Activated CD8-positive, alpha-beta T cell treated with anti-CD3 and anti-CD28 coated beads, Interleukin-2, amount 10 ng/mL, durations not matched to agents 7 days and 5 days (primary cell): ENCODE measurements around the gene COG5. TPM values are rescaled to one million over a fixed set of nuclear protein-coding genes. Genes with fewer than 3 reads are reported as not detected.

Source experiments
- ATAC-seq: fragments of 150-1000 bp; cut with Tn5 transposase; one replicate; pipeline ENCODE4 v1.10.0; 2021; ENCODE audit warnings: moderate library complexity
- CTCF ChIA-PET: fragments of 350-600 bp; sonication (Branson Sonifier 250); formaldehyde crosslinking; loops from one replicate; lab custom pipeline; 2021; ENCODE audit warnings: antibody characterized with exemption; lab: Charles Lee
- POLR2A ChIA-PET: fragments of 350-600 bp; sonication (Branson Sonifier 250); formaldehyde crosslinking; loops from one replicate; lab custom pipeline; 2021; ENCODE audit warnings: antibody characterized with exemption; lab: Charles Lee
- DNase-seq: peaks from one replicate; pipeline ENCODE4 v3.0.0-alpha.2; 2020
- H3K27ac Mint-ChIP-seq: one replicate; pipeline ENCODE4 v1.8.0; 2021; ENCODE audit warnings: mild to moderate bottlenecking, mixed read lengths
- H3K27me3 Mint-ChIP-seq: one replicate; pipeline ENCODE4 v1.8.0; 2021; ENCODE audit warnings: low read depth, mixed read lengths
- H3K36me3 Mint-ChIP-seq: one replicate; pipeline ENCODE4 v1.8.0; 2021; ENCODE audit warnings: low read depth, mixed read lengths
- H3K4me1 Mint-ChIP-seq: one replicate; pipeline ENCODE4 v1.8.0; 2021; ENCODE audit warnings: low read depth, mixed read lengths
- H3K4me3 Mint-ChIP-seq: one replicate; pipeline ENCODE4 v1.8.0; 2021; ENCODE audit warnings: mild to moderate bottlenecking, mixed read lengths
- H3K9me3 Mint-ChIP-seq: one replicate; pipeline ENCODE4 v1.8.0; 2022; ENCODE audit warnings: mixed read lengths; ENCODE audit not compliant: insufficient read depth
- total RNA-seq, 2 experiments: library from RNA; stranded (reverse); gene quantifications; one replicate each; pipeline ENCODE4 v1.2.3, GENCODE V29; 2021

COG5 gene
- total RNA-seq, 2 experiments from 2014 or later = 31.3 to 31.8 TPM

GRCh38 chr7:107446988-107447387 is 116.7 kb downstream of the COG5 start:
- H3K36me3 Mint-ChIP-seq = peaks cover 8% of the 10 kb centered on the region
- H3K27me3 Mint-ChIP-seq = no peaks in the 10 kb centered on the region

GRCh38 chr7:107446531-107446930 is 117.2 kb downstream of the COG5 start:
- Mint-ChIP-seq H3K27me3 (no peaks in the 10 kb centered on the region), H3K4me3 (no peak overlapping the region), H3K36me3 (peaks cover 12% of the 10 kb centered on the region), H3K27ac (no peak overlapping the region), H3K9me3 (no peaks in the 10 kb centered on the region), H3K4me1 (no peaks in the 10 kb centered on the region)
- CTCF ChIA-PET = no interaction called here
- POLR2A ChIA-PET = no interaction called here
- DNase-seq (no peak), ATAC-seq (no peak)

More at GRCh38 chr7:107446988-107447387, 116.7 kb downstream of the COG5 start:
- Mint-ChIP-seq H3K4me3 (no peak overlapping the region), H3K27ac (no peak overlapping the region), H3K9me3 (no peaks in the 10 kb centered on the region), H3K4me1 (no peaks in the 10 kb centered on the region)
- ChIA-PET POLR2A (no interaction called here), CTCF (no interaction called here)
- DNase-seq (no peak), ATAC-seq (no peak)

DNA sequence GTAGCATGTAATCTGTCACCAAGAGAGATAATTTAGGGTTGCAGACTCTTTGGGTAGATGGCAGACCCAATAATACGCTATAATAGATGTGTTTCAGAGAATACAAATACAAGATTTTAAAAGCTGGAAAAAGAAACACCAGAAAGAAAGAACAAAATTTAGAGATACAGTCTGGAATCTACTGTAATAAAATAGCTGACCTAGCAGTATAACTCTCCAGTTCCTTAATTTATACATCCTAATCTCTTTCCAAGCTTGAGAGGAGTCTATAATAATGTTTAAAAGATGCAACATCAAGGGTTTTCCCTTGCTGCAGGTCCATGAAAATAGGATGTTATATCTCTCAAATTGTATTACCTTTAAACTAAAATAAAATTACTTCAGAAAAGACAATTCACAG is 121.0 kb downstream of the COG5 start:
- Mint-ChIP-seq H3K4me1 (no peaks in the 10 kb centered on the region), H3K4me3 (no peak overlapping the region), H3K36me3 (peaks cover 15% of the 10 kb centered on the region), H3K27ac (no peak overlapping the region), H3K27me3 (no peaks in the 10 kb centered on the region), H3K9me3 (no peaks in the 10 kb centered on the region)
- ATAC-seq (no peak), DNase-seq (no peak)
- ChIA-PET CTCF (no interaction called here), POLR2A (no interaction called here)

DNA sequence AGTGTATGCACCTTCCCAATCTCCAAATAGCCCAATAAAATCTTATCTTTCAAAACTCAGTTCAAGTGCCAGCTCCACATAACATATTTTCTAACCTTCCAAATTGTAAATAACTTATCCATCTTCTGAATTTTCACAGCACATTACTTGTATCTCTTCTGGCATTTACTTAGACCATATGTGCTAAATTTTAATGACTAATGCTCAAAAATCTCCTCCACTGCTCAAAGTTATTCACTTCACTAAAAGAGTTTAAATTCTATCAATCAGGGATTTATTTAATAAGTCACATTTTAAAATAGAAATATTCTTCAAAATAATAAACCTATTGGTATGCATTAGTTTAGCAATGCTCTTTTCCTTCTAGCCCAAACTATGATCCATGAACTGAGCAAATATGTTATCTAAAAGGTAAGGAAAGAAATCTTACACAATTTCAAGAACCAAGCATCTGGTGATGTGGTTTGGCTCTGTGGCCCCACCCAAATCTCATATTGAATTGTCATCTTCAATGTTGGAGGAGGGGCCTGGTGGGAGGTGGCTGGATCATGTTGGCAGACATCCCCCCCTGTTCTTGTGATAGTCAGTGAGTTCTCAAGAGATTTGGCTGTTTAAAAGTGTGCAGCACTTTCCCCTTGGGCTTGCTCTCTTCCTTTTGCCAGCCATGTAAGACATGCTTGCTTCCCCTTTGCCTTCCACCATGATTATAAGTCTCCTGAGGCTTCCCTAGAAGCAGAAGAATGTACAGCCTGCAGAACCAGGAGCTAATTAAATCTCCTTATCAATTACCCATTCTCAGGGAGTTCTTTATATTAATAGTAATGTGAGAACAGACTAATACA is 121.9 kb downstream of the COG5 start:
- Mint-ChIP-seq H3K27me3 (no peaks in the 10 kb centered on the region), H3K36me3 (peaks cover 15% of the 10 kb centered on the region), H3K4me3 (no peak overlapping the region), H3K4me1 (no peaks in the 10 kb centered on the region), H3K27ac (no peak overlapping the region), H3K9me3 (no peaks in the 10 kb centered on the region)
- ChIA-PET CTCF (no interaction called here), POLR2A (no interaction called here)
- no peak for DNase-seq
- ATAC-seq = no peak

DNA sequence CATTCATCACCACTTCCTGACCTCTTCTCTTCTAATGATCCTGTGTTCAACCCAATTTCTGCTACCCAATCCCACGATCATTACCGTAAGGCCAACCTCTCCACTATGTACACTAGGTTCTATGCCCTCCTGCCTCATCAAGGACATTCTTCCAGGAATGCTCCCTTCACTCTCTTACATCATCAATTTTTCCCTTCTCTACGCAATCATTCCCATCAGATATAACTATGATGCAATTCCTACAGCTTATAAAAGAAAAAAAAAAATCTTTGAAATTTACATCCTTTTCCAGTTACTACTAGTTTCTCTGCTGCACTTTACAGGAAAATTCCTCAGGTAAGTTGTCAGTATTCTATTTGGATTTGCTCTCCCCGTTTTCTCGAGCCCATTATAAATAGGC is 124.7 kb downstream of the COG5 start:
- H3K4me3 Mint-ChIP-seq = no peak overlapping the region
- no peaks in the 10 kb centered on the region for H3K27me3 Mint-ChIP-seq
- H3K4me1 Mint-ChIP-seq = no peaks in the 10 kb centered on the region
- CTCF ChIA-PET = no interaction called here
- H3K36me3 Mint-ChIP-seq = peaks cover 15% of the 10 kb centered on the region
- H3K27ac Mint-ChIP-seq = no peak overlapping the region
- no peak for ATAC-seq
- no peak for DNase-seq
- H3K9me3 Mint-ChIP-seq = no peaks in the 10 kb centered on the region
- POLR2A ChIA-PET = no interaction called here

- Mint-ChIP-seq H3K9me3 (no peaks in the 10 kb centered on the region), H3K4me1 (peaks cover 5% of the 10 kb centered on the region), H3K4me3 (no peak overlapping the region), H3K27me3 (no peaks in the 10 kb centered on the region), H3K27ac (no peak overlapping the region), H3K36me3 (peaks cover 2% of the 10 kb centered on the region)
- ATAC-seq = no peak
- DNase-seq = no peak
- ChIA-PET POLR2A (no interaction called here), CTCF (no interaction called here)
Measured at GRCh38 chr7:107435749-107436148, 128.0 kb downstream of the COG5 start.

DNA sequence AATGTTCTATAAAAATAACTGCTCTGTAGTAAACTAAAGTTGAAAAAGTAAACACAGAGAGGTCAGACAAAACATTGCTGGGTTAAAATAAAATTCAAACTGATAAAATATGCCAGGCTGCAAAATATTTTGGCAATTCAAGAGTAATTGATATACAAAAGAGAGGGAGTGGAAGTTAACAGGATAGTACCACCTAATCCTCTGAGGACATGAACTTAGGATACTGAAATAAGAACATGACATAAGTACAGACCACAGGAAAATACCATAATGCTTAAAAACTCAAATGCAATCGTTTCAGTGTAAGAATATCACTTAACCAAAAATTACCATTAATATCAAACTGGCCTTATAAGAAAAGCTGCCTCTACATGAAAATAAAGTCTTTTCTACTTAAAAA is 131.5 kb downstream of the COG5 start:
- H3K27me3 Mint-ChIP-seq = no peaks in the 10 kb centered on the region
- CTCF ChIA-PET = no interaction called here

GRCh38 chr7:107430057-107430456 is 133.7 kb downstream of the COG5 start:
- ChIA-PET POLR2A (no interaction called here), CTCF (no interaction called here)
- Mint-ChIP-seq H3K4me3 (no peak overlapping the region), H3K4me1 (peaks cover 5% of the 10 kb centered on the region), H3K27ac (no peak overlapping the region), H3K36me3 (peaks cover 4% of the 10 kb centered on the region), H3K9me3 (no peaks in the 10 kb centered on the region), H3K27me3 (no peaks in the 10 kb centered on the region)
- ATAC-seq = no peak
- no peak for DNase-seq

More for the DNA sequence above, 131.5 kb downstream of the COG5 start:
- H3K4me3 Mint-ChIP-seq = no peak overlapping the region
- peaks cover 6% of the 10 kb centered on the region for H3K36me3 Mint-ChIP-seq
- ATAC-seq (no peak), DNase-seq (no peak)
- no peaks in the 10 kb centered on the region for H3K9me3 Mint-ChIP-seq
- H3K4me1 Mint-ChIP-seq = peaks cover 5% of the 10 kb centered on the region
- no peak overlapping the region for H3K27ac Mint-ChIP-seq
- POLR2A ChIA-PET = no interaction called here

- no peak for ATAC-seq
- Mint-ChIP-seq H3K4me3 (no peak overlapping the region), H3K9me3 (no peaks in the 10 kb centered on the region), H3K27ac (no peak overlapping the region), H3K27me3 (no peaks in the 10 kb centered on the region), H3K36me3 (peaks cover 4% of the 10 kb centered on the region), H3K4me1 (peaks cover 5% of the 10 kb centered on the region)
- POLR2A ChIA-PET = no interaction called here
- CTCF ChIA-PET = no interaction called here
- no peak for DNase-seq
Measured at GRCh38 chr7:107428642-107429041, 135.1 kb downstream of the COG5 start.

GRCh38 chr7:107427462-107427861 is 136.3 kb downstream of the COG5 start:
- Mint-ChIP-seq H3K27me3 (no peaks in the 10 kb centered on the region), H3K36me3 (peaks cover 4% of the 10 kb centered on the region), H3K4me3 (no peak overlapping the region), H3K9me3 (no peaks in the 10 kb centered on the region), H3K4me1 (peaks cover 5% of the 10 kb centered on the region), H3K27ac (no peak overlapping the region)
- DNase-seq = no peak
- ChIA-PET POLR2A (no interaction called here), CTCF (no interaction called here)
- no peak for ATAC-seq

DNA sequence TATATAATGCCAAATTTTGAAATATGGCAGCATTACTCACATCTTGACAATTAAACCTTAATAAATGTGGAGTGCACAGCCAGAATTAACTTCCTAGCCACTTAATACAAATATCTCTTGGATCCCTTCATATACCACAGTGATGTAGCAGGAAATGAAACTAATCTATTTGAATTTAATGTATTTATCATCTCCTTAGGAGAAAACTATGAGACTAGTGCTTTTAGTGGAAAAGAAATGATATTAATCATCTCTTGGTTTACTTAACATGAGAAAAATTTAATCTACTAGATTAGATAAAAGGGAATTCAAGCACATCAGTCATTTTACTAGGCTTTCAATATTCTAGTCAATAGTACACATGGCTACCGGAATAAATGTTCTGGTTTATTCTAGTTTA is 149.5 kb downstream of the COG5 start:
- peaks cover 9% of the 10 kb centered on the region for H3K36me3 Mint-ChIP-seq
- no peaks in the 10 kb centered on the region for H3K4me1 Mint-ChIP-seq
- ChIA-PET POLR2A (no interaction called here), CTCF (no interaction called here)
- DNase-seq (no peak), ATAC-seq (no peak)
- H3K4me3 Mint-ChIP-seq = no peak overlapping the region
- H3K27ac Mint-ChIP-seq = no peak overlapping the region
- no peaks in the 10 kb centered on the region for H3K27me3 Mint-ChIP-seq
- H3K9me3 Mint-ChIP-seq = no peaks in the 10 kb centered on the region

DNA sequence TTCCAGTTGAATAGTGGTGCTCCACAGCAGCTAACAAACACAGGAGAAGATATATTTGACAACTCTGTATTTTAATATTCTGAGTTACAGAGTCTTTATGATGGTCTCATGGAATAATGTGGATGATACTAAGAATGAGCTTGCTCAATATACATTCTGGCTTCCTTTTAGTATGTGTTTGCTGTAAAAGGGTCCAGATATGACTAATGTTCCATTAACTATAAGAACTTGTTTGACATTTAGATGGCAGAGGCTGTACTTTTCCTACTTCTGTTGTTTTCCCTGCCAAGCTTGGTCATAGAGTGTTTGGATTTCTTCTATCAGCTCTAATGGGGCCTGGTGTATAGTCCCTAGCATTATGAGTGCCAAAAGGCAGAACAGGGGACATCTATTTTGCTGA is 155.4 kb downstream of the COG5 start:
- no peaks in the 10 kb centered on the region for H3K27me3 Mint-ChIP-seq
- H3K36me3 Mint-ChIP-seq = peaks cover 14% of the 10 kb centered on the region
- ATAC-seq (no peak), DNase-seq (no peak)
- no peak overlapping the region for H3K27ac Mint-ChIP-seq
- no peaks in the 10 kb centered on the region for H3K9me3 Mint-ChIP-seq
- H3K4me3 Mint-ChIP-seq = no peak overlapping the region
- POLR2A ChIA-PET = no interaction called here
- CTCF ChIA-PET = interaction anchor here (0.8 kb wide), 1 partner anchor 16 kb away, joined by 3 read pairs; no protein-coding TSS in a partner anchor
- H3K4me1 Mint-ChIP-seq = no peaks in the 10 kb centered on the region
